Myocyte (in vitro differentiated cells): ENCODE measurements around the gene CAMK2D. TPM values are rescaled to one million over a fixed set of nuclear protein-coding genes. Genes with fewer than 3 reads are reported as not detected.
"Not testable (repeated sequence)": the region's sequence is repeated elsewhere in the genome, so short reads cannot be mapped to it uniquely, and the experiment has no call there.

Experiments used
- DNase-seq: peaks from one replicate; pipeline ENCODE4 v3.0.0-alpha.2; 2012; ENCODE audit warnings: low read depth
- polyA plus RNA-seq: library from polyadenylated mRNA; unstranded; fragments of >200 nt; gene quantifications from one replicate; pipeline ENCODE4 v1.2.1, GENCODE V29; 2012; ENCODE audit warnings: missing spikeins
- total RNA-seq: library from RNA; depleted of rRNA; stranded (reverse); fragments of >200 nt; gene quantifications from 2 replicates; pipeline ENCODE4 v1.2.3, GENCODE V29; 2014

CAMK2D gene
- total RNA-seq = 265 and 306 TPM in 2 replicates
- 47.2 TPM for polyA plus RNA-seq

- DNase-seq = peak; percentile 94
Measured at GRCh38 chr4:113761620-113762185, at the start of gene CAMK2D. CAMK2D (minus strand) TSS chr4:113761738; CDS start chr4:113761068, 670 bp downstream.

GRCh38 chr4:113810906-113811305 lies 49.4 kb upstream of the CAMK2D start:
- peak; percentile 44 for DNase-seq

- DNase-seq = peak; percentile 46
Measured at GRCh38 chr4:113809311-113809710, 47.8 kb upstream of the CAMK2D start.

DNA sequence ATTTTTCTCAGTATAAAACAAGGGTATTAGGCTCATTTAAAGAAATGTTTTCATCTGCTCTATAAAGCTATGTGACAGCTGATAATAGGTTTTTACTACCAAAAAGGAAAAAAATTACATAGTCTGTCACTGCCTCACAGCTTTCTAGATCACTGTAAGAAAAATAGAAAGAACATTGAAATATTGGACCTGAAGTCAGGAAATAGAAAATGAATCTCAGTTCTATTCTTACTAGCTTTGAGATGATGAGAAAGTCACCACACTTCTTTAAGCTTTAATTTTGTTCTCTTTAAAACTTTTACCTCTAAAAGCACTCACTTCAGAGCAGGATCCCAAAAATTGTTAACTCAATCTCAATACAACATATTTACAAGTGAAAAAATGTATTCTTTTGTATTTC lies 45.3 kb upstream of the CAMK2D start:
- DNase-seq = no peak

DNA sequence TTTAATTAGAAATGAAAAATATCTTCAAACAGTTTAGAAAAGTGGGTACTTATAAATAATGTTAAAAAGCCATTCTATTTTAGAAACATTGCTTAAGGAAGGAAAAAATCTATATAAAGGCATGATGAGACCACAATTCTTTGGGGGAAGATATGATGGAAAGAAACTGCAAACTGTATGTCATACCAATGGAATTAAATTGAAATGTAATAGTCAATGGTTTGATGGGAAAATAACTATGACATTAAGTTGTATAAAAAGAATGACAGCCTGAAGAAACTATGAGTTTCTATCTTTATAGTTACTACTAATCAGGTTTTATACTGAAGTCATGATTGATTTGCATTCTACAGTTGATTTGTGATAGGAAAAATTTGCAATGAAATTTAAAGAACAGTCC lies 40.3 kb upstream of the CAMK2D start:
- DNase-seq = no peak

- DNase-seq = not testable (repeated sequence)
Measured at GRCh38 chr4:113796381-113796780, 34.8 kb upstream of the CAMK2D start.

DNA sequence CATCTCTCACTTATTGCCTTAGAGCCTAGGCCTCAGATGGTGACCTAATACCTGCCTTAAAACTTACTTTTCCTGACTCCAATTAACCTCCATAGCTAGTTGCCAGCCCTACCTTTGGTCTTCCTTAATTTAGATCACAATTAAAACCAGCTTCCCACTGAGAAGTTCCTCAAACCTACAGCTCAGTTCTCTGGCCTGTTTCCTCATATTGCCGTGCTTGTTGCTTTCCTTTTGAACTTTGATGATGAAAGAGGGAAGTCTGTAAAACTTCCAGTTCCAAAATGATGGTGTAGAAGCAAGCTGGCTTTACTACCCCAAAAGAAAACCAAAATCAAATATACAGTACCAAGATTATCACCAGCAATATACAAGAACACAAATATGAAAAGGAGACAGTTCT lies 28.9 kb upstream of the CAMK2D start:
- DNase-seq = no peak

DNA sequence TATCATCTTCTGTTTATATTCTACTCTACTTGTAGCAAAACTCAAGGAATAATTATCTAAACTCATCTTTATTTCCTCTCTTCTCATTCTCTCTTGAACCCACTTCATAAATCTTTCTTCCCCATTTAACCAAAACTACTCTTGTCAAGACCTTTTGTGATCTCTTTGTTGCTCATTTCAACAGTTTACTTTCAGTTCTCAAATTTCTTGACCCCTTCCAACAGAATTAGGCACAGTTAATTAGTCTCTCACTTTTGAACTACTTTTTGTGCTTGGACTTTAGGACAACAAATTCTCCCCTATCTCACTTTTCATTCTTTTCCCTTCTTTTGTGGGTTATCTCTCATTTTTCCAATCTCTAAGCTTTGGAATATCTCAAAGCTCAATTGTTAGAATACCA lies 27.4 kb upstream of the CAMK2D start:
- no peak for DNase-seq

GRCh38 chr4:113785781-113786180 lies 24.2 kb upstream of the CAMK2D start:
- no peak for DNase-seq

GRCh38 chr4:113784497-113785250 lies 23.1 kb upstream of the CAMK2D start:
- peak; percentile 66 for DNase-seq

- DNase-seq = no peak
Measured at GRCh38 chr4:113783701-113784100, 22.2 kb upstream of the CAMK2D start.

GRCh38 chr4:113783289-113783688 lies 21.8 kb upstream of the CAMK2D start:
- DNase-seq = no peak

GRCh38 chr4:113781439-113782040 lies 20.0 kb upstream of the CAMK2D start:
- DNase-seq = peak; percentile 51

- DNase-seq = no peak
Measured at GRCh38 chr4:113776679-113777078, 15.1 kb upstream of the CAMK2D start.

- no peak for DNase-seq
Measured at GRCh38 chr4:113776016-113776415, 14.5 kb upstream of the CAMK2D start.

DNA sequence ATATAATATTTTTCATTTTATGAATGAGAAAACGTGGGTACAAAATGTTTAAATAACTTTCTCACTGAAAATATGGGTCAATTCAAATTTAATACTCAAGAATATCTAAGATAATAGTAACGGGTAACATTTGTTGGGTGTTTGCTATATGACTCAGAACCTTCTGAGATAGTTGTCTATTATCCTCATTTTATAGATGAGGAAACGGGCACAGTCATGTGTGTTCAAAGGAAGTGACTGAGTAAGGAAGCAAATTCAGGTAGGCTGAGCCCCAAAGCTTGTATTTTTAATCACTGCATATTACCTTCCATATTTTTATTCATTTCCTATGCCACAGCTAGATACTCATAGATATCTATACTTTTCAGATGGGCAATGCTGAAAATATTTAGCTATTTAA lies 12.2 kb upstream of the CAMK2D start:
- DNase-seq = no peak

DNA sequence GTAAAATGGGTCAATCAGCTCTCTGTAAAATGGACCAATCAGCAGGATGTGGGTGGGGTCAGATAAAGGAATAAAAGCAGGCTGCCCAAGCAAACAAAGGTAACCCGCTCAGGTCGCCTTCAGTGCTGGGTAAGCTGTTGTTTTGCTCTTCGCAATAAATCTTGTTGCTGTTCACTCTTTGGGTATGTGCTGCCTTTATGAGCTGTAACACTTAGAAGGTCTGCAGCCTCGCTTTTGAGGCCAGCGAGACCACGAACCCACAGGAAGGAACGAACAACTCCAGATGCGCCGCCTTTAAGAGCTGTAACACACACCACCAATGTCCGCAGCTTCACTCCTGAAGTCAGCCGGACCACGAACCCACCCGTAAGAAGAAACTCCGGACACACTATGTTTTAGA lies 11.5 kb upstream of the CAMK2D start:
- no peak for DNase-seq

GRCh38 chr4:113772319-113772718 lies 10.8 kb upstream of the CAMK2D start:
- no peak for DNase-seq

DNA sequence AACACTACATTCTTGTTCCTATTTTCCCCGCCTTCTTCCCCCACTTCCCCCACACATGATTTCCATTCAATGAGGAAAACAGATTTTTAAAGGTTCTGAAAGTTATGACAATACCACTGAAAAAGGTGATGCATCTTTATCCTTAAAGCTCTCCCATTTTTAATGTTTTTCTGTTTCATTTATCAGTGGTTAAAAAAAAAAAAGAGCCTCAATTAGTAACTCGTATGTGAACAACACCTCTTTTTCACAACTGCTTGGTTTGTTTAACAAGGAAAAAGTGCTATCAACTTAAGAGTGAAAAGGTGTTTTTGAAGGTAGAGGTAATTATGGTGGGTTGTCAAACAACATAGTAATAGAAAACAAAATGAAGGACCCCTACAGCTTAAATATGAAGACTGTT lies 8.2 kb upstream of the CAMK2D start:
- DNase-seq = no peak

DNA sequence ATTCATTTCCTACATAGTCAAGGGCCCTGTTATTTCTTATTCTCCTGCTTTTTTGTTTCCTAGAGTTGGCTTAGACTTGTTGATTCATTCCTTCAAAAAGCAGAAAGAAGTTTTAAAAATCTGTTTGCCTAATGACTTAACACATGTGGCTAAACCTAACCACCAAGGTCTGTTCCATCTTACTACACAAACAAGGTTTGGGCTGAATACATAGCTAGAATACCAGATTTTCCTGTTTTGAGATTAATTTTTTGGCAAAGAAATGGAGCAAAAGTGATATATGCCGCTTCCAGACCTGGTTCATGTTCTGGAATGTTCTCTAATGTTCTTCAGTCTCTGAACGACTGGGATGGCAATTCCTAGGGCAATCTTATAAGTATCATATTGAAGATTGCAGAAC lies 7.4 kb upstream of the CAMK2D start:
- no peak for DNase-seq

DNA sequence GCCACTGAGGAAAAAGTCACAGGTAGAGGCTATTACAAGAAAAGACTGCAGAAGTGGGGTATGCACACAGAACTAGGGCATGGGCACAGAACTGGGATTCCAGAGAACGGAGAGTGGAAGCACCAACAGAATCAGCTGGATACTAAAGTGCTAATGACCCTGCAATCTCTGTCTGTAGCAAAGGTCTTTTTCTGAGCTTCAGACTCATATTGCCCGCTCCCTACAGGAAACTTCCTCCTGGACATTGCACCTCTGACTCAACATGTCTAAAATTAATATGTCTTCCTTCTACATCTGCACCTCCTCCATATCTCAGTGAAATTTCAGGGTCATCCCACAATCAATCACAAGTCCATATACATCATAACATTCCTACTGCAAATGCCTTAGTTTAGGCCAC lies 5.3 kb upstream of the CAMK2D start:
- DNase-seq = no peak

DNA sequence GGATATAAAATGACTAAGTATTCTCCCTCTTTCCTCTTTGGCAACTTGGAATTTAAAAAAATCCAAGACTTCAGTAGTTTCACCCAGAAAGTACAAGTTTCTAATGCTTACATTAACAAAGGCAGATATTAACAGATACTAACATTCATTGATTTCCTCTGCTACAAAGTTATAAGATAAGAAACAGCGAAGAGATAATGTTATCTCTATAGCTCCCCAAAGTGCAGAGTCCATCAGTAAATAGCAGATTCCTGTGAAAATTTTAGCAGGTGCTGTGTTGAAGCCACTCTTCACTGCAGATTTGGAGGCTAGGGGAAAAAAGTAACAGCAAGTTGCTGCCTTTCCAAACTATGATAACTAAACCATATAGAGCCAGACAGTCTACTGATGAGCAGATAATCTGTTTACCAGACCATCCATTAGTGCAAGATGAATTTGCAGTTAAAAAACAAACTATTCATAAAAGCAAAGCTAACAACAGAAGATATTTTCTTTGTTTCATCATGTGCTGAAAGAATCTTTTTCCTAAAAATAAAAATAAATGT lies 3.3 kb upstream of the CAMK2D start:
- no peak for DNase-seq
